T-helper 1 cell treated with Interleukin-12 subunit alpha and Interleukin-12 subunit beta and Interleukin-4 antibody, amounts not matched to agents 30 ng/mL and 1 ng/mL, for 36 hours (primary cell): ENCODE measurements around the gene CDC37L1. TPM values are rescaled to one million over a fixed set of nuclear protein-coding genes. Genes with fewer than 3 reads are reported as not detected.

Experiments
- intact Hi-C: fragments of 100-400 bp; cut with micrococcal nuclease; formaldehyde crosslinking; loops from one replicate; pipeline ENCODE4 v1.15.1; 2024
- total RNA-seq: library from RNA; stranded (reverse); gene quantifications from 2 replicates; pipeline ENCODE4 v1.2.3, GENCODE V29; 2022

Gene CDC37L1
- total RNA-seq, 1 donor from 2014 or later: 13.9 TPM

- intact Hi-C loops: no loop called here
Observed at GRCh38 chr9:4709380-4709779, 30.0 kb downstream of the CDC37L1 start.

- intact Hi-C loops: loop anchor here (2.0 kb wide), 1 partner anchor 17 kb away; no protein-coding TSS in a partner anchor
Observed at GRCh38 chr9:4713849-4714248, 34.5 kb downstream of the CDC37L1 start.

DNA sequence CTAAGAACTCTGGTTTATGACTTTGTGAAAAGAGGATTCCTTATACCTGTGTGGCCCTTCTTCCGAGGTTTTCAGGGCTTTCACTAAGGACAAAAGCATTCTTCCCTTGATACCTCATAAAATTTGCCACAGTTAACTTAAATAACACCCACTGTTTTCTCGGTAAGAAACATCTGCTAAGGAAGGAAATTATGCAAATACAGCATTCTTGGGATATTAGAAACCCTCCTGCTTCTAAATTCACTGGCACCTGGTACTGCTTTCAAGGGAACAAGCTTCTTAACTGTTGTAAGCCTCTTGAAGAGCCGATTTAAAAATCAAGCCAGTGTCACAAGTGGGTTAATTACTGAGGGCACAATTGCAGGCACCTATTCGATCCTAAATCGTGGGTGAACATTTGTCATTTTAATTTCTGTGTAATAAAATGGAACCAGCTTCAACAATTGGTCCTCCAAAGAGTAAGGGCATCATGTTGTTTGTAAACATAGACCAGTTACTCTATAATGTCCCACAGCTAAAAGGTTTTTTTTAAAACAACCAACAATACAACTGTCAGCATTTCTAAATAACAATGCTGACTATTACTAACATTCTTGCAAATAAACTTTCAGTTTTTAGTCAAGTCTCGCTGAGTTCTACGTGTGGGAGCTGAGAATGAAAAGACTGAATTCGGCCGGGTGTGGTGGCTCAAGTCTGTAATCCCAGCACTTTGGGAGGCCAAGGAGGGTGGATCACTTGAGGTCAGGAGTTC lies 35.1 kb downstream of the CDC37L1 start:
- intact Hi-C loops: no loop called here

DNA sequence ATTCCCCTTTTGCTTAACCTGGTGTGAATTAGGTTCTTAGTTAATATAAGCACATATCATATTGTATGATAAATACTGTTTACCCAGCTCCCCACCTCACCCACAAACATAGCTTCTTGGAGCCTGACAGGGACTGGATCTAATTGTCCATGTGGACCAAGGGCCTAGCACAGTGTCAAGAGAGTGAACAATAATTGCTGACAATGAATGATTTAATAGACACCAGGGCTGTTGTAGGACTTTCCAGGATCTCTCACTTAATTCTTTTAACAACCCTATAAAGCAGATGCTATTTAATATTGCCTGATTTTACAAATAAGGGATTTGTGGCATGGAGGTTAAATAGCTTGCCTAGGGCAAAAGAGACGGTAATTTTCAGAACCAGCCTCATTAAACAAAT lies 36.8 kb downstream of the CDC37L1 start:
- intact Hi-C loops: no loop called here

- intact Hi-C loops: no loop called here
Observed at GRCh38 chr9:4717815-4718214, 38.4 kb downstream of the CDC37L1 start.

- intact Hi-C loops: no loop called here
Observed at GRCh38 chr9:4718911-4719310, 39.5 kb downstream of the CDC37L1 start.

DNA sequence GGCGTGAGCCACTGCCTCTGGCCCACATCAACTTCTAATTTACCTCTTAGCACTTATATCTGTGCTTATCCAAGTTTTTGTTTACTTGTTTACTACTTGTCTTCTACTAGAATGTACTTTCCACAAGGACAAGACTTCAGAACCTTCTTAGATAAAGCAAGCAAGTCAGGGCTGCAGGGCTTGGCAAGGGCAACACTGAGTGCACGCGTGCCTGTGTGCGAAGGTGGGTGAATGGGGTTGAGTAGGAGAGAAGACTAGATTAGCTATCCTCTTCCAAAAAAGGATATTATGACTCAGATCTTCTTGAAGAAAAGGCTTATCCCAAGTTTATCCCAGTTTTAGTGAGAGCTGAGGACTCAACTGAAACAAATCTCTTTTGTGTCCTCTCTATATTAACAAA lies 42.4 kb downstream of the CDC37L1 start:
- intact Hi-C loops: no loop called here

- intact Hi-C loops: no loop called here
Observed at GRCh38 chr9:4725706-4726442, 46.5 kb downstream of the CDC37L1 start.

DNA sequence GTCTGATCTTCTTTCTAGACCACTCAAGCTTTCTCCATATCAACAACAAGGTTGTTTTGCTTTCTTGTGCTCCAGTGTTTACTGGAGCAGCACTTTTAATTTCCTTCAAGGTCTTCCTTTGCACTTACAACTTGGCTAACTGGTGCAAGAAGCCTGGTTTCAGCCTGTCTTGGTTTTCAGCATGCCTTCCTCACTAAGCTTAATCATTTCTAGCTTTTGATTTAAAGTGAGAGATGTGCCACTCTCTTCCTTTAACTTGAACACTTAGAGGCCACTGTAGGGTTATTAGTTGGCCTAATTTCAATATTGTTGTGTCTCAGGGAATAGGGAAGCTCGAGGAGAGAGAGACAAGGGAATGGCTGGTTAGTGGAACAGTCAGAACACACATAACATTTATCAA lies 48.2 kb downstream of the CDC37L1 start:
- intact Hi-C loops: no loop called here

- intact Hi-C loops: no loop called here
Observed at GRCh38 chr9:4732890-4733289, 53.5 kb downstream of the CDC37L1 start.

DNA sequence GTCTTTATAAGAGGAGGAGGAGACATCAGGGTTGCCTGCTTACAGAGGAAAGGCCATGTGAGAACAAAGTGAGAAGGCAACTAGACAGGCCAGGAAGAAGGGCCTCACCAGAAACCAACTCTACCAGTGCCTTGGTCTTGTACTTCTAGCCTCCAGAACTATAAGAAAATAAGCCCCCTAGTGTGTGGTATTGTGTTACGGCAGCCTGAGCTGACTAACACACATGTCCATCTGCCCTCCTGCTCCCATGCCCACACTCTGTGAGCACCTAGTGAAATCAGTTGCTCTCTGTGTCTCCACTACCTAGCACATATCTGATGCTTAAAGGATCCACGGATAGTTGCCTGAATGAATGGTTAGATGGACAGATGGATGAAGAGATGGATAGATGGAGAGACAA lies 54.8 kb downstream of the CDC37L1 start:
- intact Hi-C loops: no loop called here

- intact Hi-C loops: no loop called here
Observed at GRCh38 chr9:4738866-4739586, 59.7 kb downstream of the CDC37L1 start.

GRCh38 chr9:4739587-4740387 lies 60.4 kb downstream of the CDC37L1 start:
- intact Hi-C loops: loop anchor here (1.0 to 10.0 kb wide), 12 partner anchors 53 to 1895 kb away; partner anchors contain the start of genes CDC37L1, PDCD1LG2, PLGRKT and PLPP6

DNA sequence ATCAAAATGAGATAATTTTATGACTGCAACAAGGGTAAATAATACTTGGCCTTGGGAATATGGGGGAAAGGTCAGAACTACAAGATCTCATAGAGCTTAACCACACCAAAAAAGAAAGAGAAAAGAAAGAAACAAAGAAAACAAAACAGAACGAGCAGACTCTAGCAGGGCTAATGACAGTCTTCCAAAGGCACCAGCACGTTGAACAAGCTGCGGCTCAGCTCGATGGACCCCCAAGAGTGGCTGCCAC lies 60.9 kb downstream of the CDC37L1 start:
- intact Hi-C loops: loop anchor here (1.0 to 10.0 kb wide), 12 partner anchors 52 to 1896 kb away; partner anchors contain the start of genes CDC37L1, PDCD1LG2, PLGRKT and PLPP6

GRCh38 chr9:4740638-4741364 lies 61.4 kb downstream of the CDC37L1 start, which contains the start of gene AK3:
TSS of gene AK3 (minus strand) at chr9:4741202. CDS start at chr9:4741087, 115 bp downstream.
- intact Hi-C loops: loop anchor here (1.0 to 10.0 kb wide), 14 partner anchors 22 to 1896 kb away; partner anchors contain the start of genes CDC37L1, JAK2, PDCD1LG2 and PLGRKT

GRCh38 chr9:4741365-4742089 lies 62.2 kb downstream of the CDC37L1 start:
- intact Hi-C loops: loop anchor here (1.0 to 10.0 kb wide), 9 partner anchors 21 to 1897 kb away; partner anchors contain the start of genes JAK2, PDCD1LG2, PUM3 and UHRF2

- intact Hi-C loops: loop anchor here (5.0 to 10.0 kb wide), 4 partner anchors 360 to 1100 kb away; partner anchors contain the start of gene PDCD1LG2
Observed at GRCh38 chr9:4742246-4742645, 62.9 kb downstream of the CDC37L1 start.

- intact Hi-C loops: loop anchor here (5.0 to 10.0 kb wide), 4 partner anchors 361 to 1099 kb away; partner anchors contain the start of gene PDCD1LG2
Observed at GRCh38 chr9:4743131-4743875, 63.9 kb downstream of the CDC37L1 start.
